ENCODE data around the gene RGL4. TPM values are rescaled to one million over a fixed set of nuclear protein-coding genes. Genes with fewer than 3 reads are reported as not detected.
"Not testable (repeated sequence)": the region's sequence is repeated elsewhere in the genome, so short reads cannot be mapped to it uniquely, and the experiment has no call there.

Gene RGL4
- 10 to 100 TPM in 1 of 2 donors, 1 to 10 TPM in 1; 6.5 to 10.2 TPM for total RNA-seq

GRCh38 chr22:23690713-23691112, at the start of gene RGL4:
RGL4 (plus strand) TSS chr22:23691013; CDS start chr22:23692031, 1,018 bp downstream.
- Mint-ChIP-seq H3K36me3 (no peaks in the 10 kb centered on the region), H3K9me3 (no peaks in the 10 kb centered on the region), H3K4me3 (no peak within 1 kb of the TSS), H3K27me3 (no peaks in the 10 kb centered on the region), H3K4me1 (ENCODE audit: low read depth in 2 of 2) (peaks cover 9 to 21% of the 10 kb centered on the region in 2 donors), H3K27ac (no peak within 1 kb of the TSS)
- DNase-seq (ENCODE audit: low spot score) (no peak), ATAC-seq (no peak)

GRCh38 chr22:23646526-23646925, 44.3 kb upstream of the RGL4 start:
- not testable (repeated sequence) for H3K27me3 Mint-ChIP-seq; H3K9me3 Mint-ChIP-seq; ATAC-seq; DNase-seq (ENCODE audit: low spot score); H3K4me3 Mint-ChIP-seq; H3K36me3 Mint-ChIP-seq; H3K4me1 Mint-ChIP-seq (ENCODE audit: low read depth in 2 of 2); H3K27ac Mint-ChIP-seq

GRCh38 chr22:23649071-23649501, 41.7 kb upstream of the RGL4 start:
- Mint-ChIP-seq H3K27ac (no peak overlapping the region), H3K27me3 (no peaks in the 10 kb centered on the region), H3K36me3 (no peaks in the 10 kb centered on the region), H3K4me3 (no peak overlapping the region), H3K9me3 (no peaks in the 10 kb centered on the region), H3K4me1 (ENCODE audit: low read depth in 2 of 2) (no peaks in the 10 kb centered on the region)
- no peak for DNase-seq (ENCODE audit: low spot score)
- no peak for ATAC-seq

GRCh38 chr22:23651676-23652075, 39.1 kb upstream of the RGL4 start:
- no peaks in the 10 kb centered on the region for H3K9me3 Mint-ChIP-seq
- no peak overlapping the region for H3K27ac Mint-ChIP-seq
- DNase-seq (ENCODE audit: low spot score) = no peak

GRCh38 chr22:23652286-23652685, 38.5 kb upstream of the RGL4 start:
- H3K4me3 Mint-ChIP-seq = no peak overlapping the region

More at GRCh38 chr22:23651676-23652075, 39.1 kb upstream of the RGL4 start:
- H3K4me1 Mint-ChIP-seq (ENCODE audit: low read depth in 2 of 2) = no peaks in the 10 kb centered on the region
- ATAC-seq = no peak
- H3K4me3 Mint-ChIP-seq = no peak overlapping the region
- no peaks in the 10 kb centered on the region for H3K27me3 Mint-ChIP-seq
- no peaks in the 10 kb centered on the region for H3K36me3 Mint-ChIP-seq

GRCh38 chr22:23652711-23653110, 38.1 kb upstream of the RGL4 start:
- DNase-seq (ENCODE audit: low spot score) = no peak
- Mint-ChIP-seq H3K4me3 (no peak overlapping the region), H3K9me3 (no peaks in the 10 kb centered on the region), H3K4me1 (ENCODE audit: low read depth in 2 of 2) (no peaks in the 10 kb centered on the region), H3K27me3 (no peaks in the 10 kb centered on the region), H3K27ac (no peak overlapping the region), H3K36me3 (no peaks in the 10 kb centered on the region)
- ATAC-seq = no peak

More at GRCh38 chr22:23652286-23652685, 38.5 kb upstream of the RGL4 start:
- DNase-seq (ENCODE audit: low spot score) = no peak
- H3K27ac Mint-ChIP-seq = no peak overlapping the region
- no peaks in the 10 kb centered on the region for H3K27me3 Mint-ChIP-seq
- H3K4me1 Mint-ChIP-seq (ENCODE audit: low read depth in 2 of 2) = no peaks in the 10 kb centered on the region
- H3K36me3 Mint-ChIP-seq = no peaks in the 10 kb centered on the region
- H3K9me3 Mint-ChIP-seq = no peaks in the 10 kb centered on the region
- ATAC-seq = no peak

GRCh38 chr22:23655891-23656475, 34.8 kb upstream of the RGL4 start:
- Mint-ChIP-seq H3K27me3 (no peaks in the 10 kb centered on the region), H3K27ac (no peak overlapping the region), H3K9me3 (no peaks in the 10 kb centered on the region), H3K36me3 (peaks cover 4% of the 10 kb centered on the region), H3K4me1 (ENCODE audit: low read depth in 2 of 2) (no peaks in the 10 kb centered on the region), H3K4me3 (no peak overlapping the region)
- ATAC-seq = peak in 1 of 2 donors; percentile 20
- no peak for DNase-seq (ENCODE audit: low spot score)

- Mint-ChIP-seq H3K27me3 (no peaks in the 10 kb centered on the region), H3K4me3 (no peak overlapping the region), H3K27ac (no peak overlapping the region), H3K9me3 (no peaks in the 10 kb centered on the region), H3K4me1 (ENCODE audit: low read depth in 2 of 2) (peaks cover 11% of the 10 kb centered on the region in 2 donors), H3K36me3 (peaks cover 10% of the 10 kb centered on the region)
- no peak for DNase-seq (ENCODE audit: low spot score)
- ATAC-seq = no peak
Measured at GRCh38 chr22:23657727-23658126, 33.1 kb upstream of the RGL4 start.

- not testable (repeated sequence) for H3K27me3 Mint-ChIP-seq; H3K9me3 Mint-ChIP-seq; DNase-seq (ENCODE audit: low spot score); H3K27ac Mint-ChIP-seq; H3K36me3 Mint-ChIP-seq; H3K4me3 Mint-ChIP-seq; ATAC-seq
- H3K4me1 Mint-ChIP-seq (ENCODE audit: low read depth in 2 of 2) = peaks cover 12 to 13% of the 10 kb centered on the region in 2 donors
Measured at GRCh38 chr22:23660381-23660780, 30.4 kb upstream of the RGL4 start.

- H3K4me1 Mint-ChIP-seq (ENCODE audit: low read depth in 2 of 2) = peaks cover 9 to 22% of the 10 kb centered on the region in 2 donors
- no peaks in the 10 kb centered on the region for H3K9me3 Mint-ChIP-seq
- no peak overlapping the region for H3K4me3 Mint-ChIP-seq
- no peaks in the 10 kb centered on the region for H3K36me3 Mint-ChIP-seq
- DNase-seq (ENCODE audit: low spot score) = no peak
- H3K27me3 Mint-ChIP-seq = no peaks in the 10 kb centered on the region
- ATAC-seq = peak in 1 of 2 donors; percentile 25
- no peak overlapping the region for H3K27ac Mint-ChIP-seq
Measured at GRCh38 chr22:23670378-23671295, 20.2 kb upstream of the RGL4 start.

- DNase-seq (ENCODE audit: low spot score); H3K9me3 Mint-ChIP-seq; H3K27me3 Mint-ChIP-seq; ATAC-seq; H3K36me3 Mint-ChIP-seq; H3K27ac Mint-ChIP-seq; H3K4me3 Mint-ChIP-seq: not testable (repeated sequence)
- H3K4me1 Mint-ChIP-seq (ENCODE audit: low read depth in 2 of 2) = peaks cover 5 to 25% of the 10 kb centered on the region in 2 donors
Measured at GRCh38 chr22:23671387-23671786, 19.4 kb upstream of the RGL4 start.

GRCh38 chr22:23672307-23673049, 18.3 kb upstream of the RGL4 start:
- H3K27me3 Mint-ChIP-seq; H3K9me3 Mint-ChIP-seq; H3K36me3 Mint-ChIP-seq; DNase-seq (ENCODE audit: low spot score): not testable (repeated sequence)
- Mint-ChIP-seq H3K27ac (peak overlapping the region in 1 of 2 donors; percentile 77), H3K4me3 (peak overlapping the region; percentile 5), H3K4me1 (ENCODE audit: low read depth in 2 of 2) (peaks cover 6 to 29% of the 10 kb centered on the region in 2 donors)
- ATAC-seq = peak; percentile 37

GRCh38 chr22:23673050-23673620, 17.7 kb upstream of the RGL4 start:
- ATAC-seq (no peak), DNase-seq (ENCODE audit: low spot score) (no peak)
- Mint-ChIP-seq H3K27ac (peak overlapping the region in 1 of 2 donors; percentile 77), H3K4me3 (no peak overlapping the region), H3K9me3 (no peaks in the 10 kb centered on the region), H3K4me1 (ENCODE audit: low read depth in 2 of 2) (peaks cover 12 to 35% of the 10 kb centered on the region in 2 donors), H3K36me3 (no peaks in the 10 kb centered on the region), H3K27me3 (no peaks in the 10 kb centered on the region)
